WTC11 (cell line): Measurements from ENCODE around the gene CAST. TPM values are rescaled to one million over a fixed set of nuclear protein-coding genes. Genes with fewer than 3 reads are reported as not detected.
A peak's percentile ranks its signal among the peaks of the same experiment; 100 is the strongest.

Experiments used
- ATAC-seq: fragments of 200-7000 bp; cut with Tn5 transposase; 2 replicates; pipeline ENCODE4 v1.10.0; 2021; ENCODE audit warnings: mild to moderate bottlenecking, moderate library complexity
- CTCF ChIA-PET: fragments of 300-600 bp; sonication (Branson Sonifier 250); formaldehyde crosslinking; loops from one replicate; lab custom pipeline; 2021; ENCODE audit warnings: antibody characterized with exemption; lab: Charles Lee
- POLR2A ChIA-PET: fragments of 350-600 bp; sonication (Branson Sonifier 250); formaldehyde crosslinking; loops from one replicate; lab custom pipeline; 2021; ENCODE audit warnings: antibody characterized with exemption; lab: Charles Lee
- DNase-seq: peaks from one replicate; pipeline ENCODE4 v3.0.0; 2021; ENCODE audit warnings: low spot score
- H3K27ac Mint-ChIP-seq: 2 replicates; pipeline ENCODE4 v1.8.0; 2021; ENCODE audit warnings: mixed read lengths
- H3K27me3 Mint-ChIP-seq: 2 replicates; pipeline ENCODE4 v1.8.0; 2021; ENCODE audit warnings: low read depth, mild to moderate bottlenecking, moderate library complexity, mixed read lengths
- H3K36me3 Mint-ChIP-seq: 2 replicates; pipeline ENCODE4 v1.8.0; 2021; ENCODE audit warnings: mixed read lengths
- H3K4me1 Mint-ChIP-seq: 2 replicates; pipeline ENCODE4 v1.8.0; 2022; ENCODE audit warnings: mixed read lengths
- H3K4me3 Mint-ChIP-seq: 2 replicates; pipeline ENCODE4 v1.8.0; 2021; ENCODE audit warnings: mild to moderate bottlenecking, moderate library complexity, mixed read lengths
- H3K9me3 Mint-ChIP-seq: 2 replicates; pipeline ENCODE4 v1.8.0; 2021; ENCODE audit warnings: mixed read lengths
- ATF2 ChIP-seq: sonication (generic); formaldehyde crosslinking; IDR thresholded peaks from 2 replicates; pipeline ENCODE4 v1.8.1; 2022; ENCODE audit warnings: low read depth, missing genetic modification reagents, borderline replicate concordance
- ESRRA ChIP-seq: sonication (generic); formaldehyde crosslinking; IDR thresholded peaks from 2 replicates; pipeline ENCODE4 v1.8.1; 2022; ENCODE audit warnings: mild to moderate bottlenecking, missing genetic modification reagents, borderline replicate concordance
- FOXJ3 ChIP-seq: sonication (generic); formaldehyde crosslinking; IDR thresholded peaks from 2 replicates; pipeline ENCODE4 v1.9.0; 2021; ENCODE audit warnings: missing genetic modification reagents, mild to moderate bottlenecking, borderline replicate concordance
- FOXP4 ChIP-seq: sonication (generic); formaldehyde crosslinking; IDR thresholded peaks from 2 replicates; pipeline ENCODE4 v1.8.0; 2022; ENCODE audit warnings: mild to moderate bottlenecking, missing genetic modification reagents
- IRF2 ChIP-seq: sonication (generic); formaldehyde crosslinking; IDR thresholded peaks from 2 replicates; pipeline ENCODE4 v1.8.0; 2022; ENCODE audit warnings: low read depth, missing genetic modification reagents, borderline replicate concordance
- JAZF1 ChIP-seq: fragments of 250-450 bp; sonication (Bioruptor Pico); IDR thresholded peaks from 2 replicates; pipeline ENCODE4 v1.9.0; 2021; ENCODE audit warnings: moderate library complexity, mild to moderate bottlenecking, inconsistent platforms
- JUN ChIP-seq: sonication (generic); formaldehyde crosslinking; IDR thresholded peaks from 2 replicates; pipeline ENCODE4 v1.8.0; 2023; ENCODE audit warnings: mild to moderate bottlenecking, missing genetic modification reagents
- NFE2L1 ChIP-seq: sonication (generic); formaldehyde crosslinking; IDR thresholded peaks from 2 replicates; pipeline ENCODE4 v1.8.1; 2023; ENCODE audit warnings: missing genetic modification reagents
- NR2C2 ChIP-seq: sonication (generic); formaldehyde crosslinking; IDR thresholded peaks from 2 replicates; pipeline ENCODE4 v1.8.0; 2022; ENCODE audit warnings: mild to moderate bottlenecking, missing genetic modification reagents
- RELA ChIP-seq: sonication (generic); formaldehyde crosslinking; IDR thresholded peaks from 2 replicates; pipeline ENCODE4 v1.8.1; 2022; ENCODE audit warnings: missing genetic modification reagents, mild to moderate bottlenecking, borderline replicate concordance
- RORB ChIP-seq: fragments of 250-450 bp; sonication (Bioruptor Pico); IDR thresholded peaks from 2 replicates; pipeline ENCODE4 v1.9.0; 2021; ENCODE audit warnings: mild to moderate bottlenecking
- SOX15 ChIP-seq: fragments of 250-450 bp; sonication (Bioruptor Pico); IDR thresholded peaks from 2 replicates; pipeline ENCODE4 v1.9.0; 2021; ENCODE audit warnings: mild to moderate bottlenecking
- SP1 ChIP-seq: sonication (generic); formaldehyde crosslinking; conservative IDR thresholded peaks from 2 replicates; pipeline ENCODE4 v1.8.1; 2022; ENCODE audit warnings: missing genetic modification reagents
- TP53 ChIP-seq: sonication (generic); formaldehyde crosslinking; IDR thresholded peaks from 2 replicates; pipeline ENCODE4 v1.8.1; 2023; ENCODE audit warnings: mild to moderate bottlenecking, missing genetic modification reagents
- USF1 ChIP-seq: sonication (generic); formaldehyde crosslinking; IDR thresholded peaks from 2 replicates; pipeline ENCODE4 v1.8.0; 2022; ENCODE audit warnings: mild to moderate bottlenecking, missing genetic modification reagents
- ZBTB21 ChIP-seq: sonication (generic); formaldehyde crosslinking; IDR thresholded peaks from 2 replicates; pipeline ENCODE4 v1.8.1; 2023; ENCODE audit warnings: mild to moderate bottlenecking, missing genetic modification reagents, borderline replicate concordance
- ZNF138 ChIP-seq: sonication (generic); formaldehyde crosslinking; conservative IDR thresholded peaks from 2 replicates; pipeline ENCODE4 v1.8.1; 2022; ENCODE audit warnings: mild to moderate bottlenecking, moderate library complexity, missing genetic modification reagents
- ZNF219 ChIP-seq: sonication (generic); formaldehyde crosslinking; IDR thresholded peaks from 2 replicates; pipeline ENCODE4 v1.8.0; 2023; ENCODE audit warnings: missing genetic modification reagents, mild to moderate bottlenecking, borderline replicate concordance
- ZNF396 ChIP-seq: fragments of 250-450 bp; sonication (Bioruptor Pico); IDR thresholded peaks from 2 replicates; pipeline ENCODE4 v1.8.0; 2021; ENCODE audit warnings: mild to moderate bottlenecking, moderate library complexity, borderline replicate concordance
- total RNA-seq: library from RNA; stranded (reverse); gene quantifications from 3 replicates; pipeline ENCODE4 v1.2.3, GENCODE V29; 2021
- TF ChIP-seq, protein P1 (sequence below): sonication (generic); formaldehyde crosslinking; IDR thresholded peaks from 2 replicates; pipeline ENCODE4 v1.8.1; 2023; ENCODE audit warnings: mild to moderate bottlenecking, missing genetic modification reagents
- TF ChIP-seq, protein P2 (sequence below): sonication (generic); formaldehyde crosslinking; IDR thresholded peaks from 2 replicates; pipeline ENCODE4 v1.8.1; 2023; ENCODE audit warnings: mild to moderate bottlenecking, missing genetic modification reagents
- TF ChIP-seq, protein P3 (sequence below): sonication (generic); formaldehyde crosslinking; IDR thresholded peaks from 2 replicates; pipeline ENCODE4 v1.8.1; 2023; ENCODE audit warnings: mild to moderate bottlenecking, moderate library complexity, missing genetic modification reagents
- TF ChIP-seq, protein P4 (sequence below): fragments of 250-450 bp; sonication (Bioruptor Pico); IDR thresholded peaks from 2 replicates; pipeline ENCODE4 v2.1.2; 2022; ENCODE audit warnings: mild to moderate bottlenecking, moderate library complexity
- TF ChIP-seq, protein P5 (sequence below): fragments of 250-450 bp; sonication (Bioruptor Pico); IDR thresholded peaks from 2 replicates; pipeline ENCODE4 v1.9.0; 2021; ENCODE audit warnings: mild to moderate bottlenecking

CAST gene
- total RNA-seq, 1 experiment from 2014 or later, result 40.0 TPM

GRCh38 chr5:96718635-96719077, 56.5 kb downstream of the CAST start:
- no peaks in the 10 kb centered on the region for H3K36me3 Mint-ChIP-seq
- CTCF ChIA-PET, result no interaction called here
- TF ChIP-seq, protein P1, sequence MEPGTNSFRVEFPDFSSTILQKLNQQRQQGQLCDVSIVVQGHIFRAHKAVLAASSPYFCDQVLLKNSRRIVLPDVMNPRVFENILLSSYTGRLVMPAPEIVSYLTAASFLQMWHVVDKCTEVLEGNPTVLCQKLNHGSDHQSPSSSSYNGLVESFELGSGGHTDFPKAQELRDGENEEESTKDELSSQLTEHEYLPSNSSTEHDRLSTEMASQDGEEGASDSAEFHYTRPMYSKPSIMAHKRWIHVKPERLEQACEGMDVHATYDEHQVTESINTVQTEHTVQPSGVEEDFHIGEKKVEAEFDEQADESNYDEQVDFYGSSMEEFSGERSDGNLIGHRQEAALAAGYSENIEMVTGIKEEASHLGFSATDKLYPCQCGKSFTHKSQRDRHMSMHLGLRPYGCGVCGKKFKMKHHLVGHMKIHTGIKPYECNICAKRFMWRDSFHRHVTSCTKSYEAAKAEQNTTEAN (CRISPR knock-in tag), result no peak
- TF ChIP-seq RELA (CRISPR knock-in tag), result no peak
- TF ChIP-seq ZNF396 (CRISPR knock-in tag), result no peak
- TF ChIP-seq JUN (CRISPR knock-in tag), result no peak
- TF ChIP-seq, protein P2, sequence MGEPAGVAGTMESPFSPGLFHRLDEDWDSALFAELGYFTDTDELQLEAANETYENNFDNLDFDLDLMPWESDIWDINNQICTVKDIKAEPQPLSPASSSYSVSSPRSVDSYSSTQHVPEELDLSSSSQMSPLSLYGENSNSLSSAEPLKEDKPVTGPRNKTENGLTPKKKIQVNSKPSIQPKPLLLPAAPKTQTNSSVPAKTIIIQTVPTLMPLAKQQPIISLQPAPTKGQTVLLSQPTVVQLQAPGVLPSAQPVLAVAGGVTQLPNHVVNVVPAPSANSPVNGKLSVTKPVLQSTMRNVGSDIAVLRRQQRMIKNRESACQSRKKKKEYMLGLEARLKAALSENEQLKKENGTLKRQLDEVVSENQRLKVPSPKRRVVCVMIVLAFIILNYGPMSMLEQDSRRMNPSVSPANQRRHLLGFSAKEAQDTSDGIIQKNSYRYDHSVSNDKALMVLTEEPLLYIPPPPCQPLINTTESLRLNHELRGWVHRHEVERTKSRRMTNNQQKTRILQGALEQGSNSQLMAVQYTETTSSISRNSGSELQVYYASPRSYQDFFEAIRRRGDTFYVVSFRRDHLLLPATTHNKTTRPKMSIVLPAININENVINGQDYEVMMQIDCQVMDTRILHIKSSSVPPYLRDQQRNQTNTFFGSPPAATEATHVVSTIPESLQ, result no peak
- TF ChIP-seq, protein P3, sequence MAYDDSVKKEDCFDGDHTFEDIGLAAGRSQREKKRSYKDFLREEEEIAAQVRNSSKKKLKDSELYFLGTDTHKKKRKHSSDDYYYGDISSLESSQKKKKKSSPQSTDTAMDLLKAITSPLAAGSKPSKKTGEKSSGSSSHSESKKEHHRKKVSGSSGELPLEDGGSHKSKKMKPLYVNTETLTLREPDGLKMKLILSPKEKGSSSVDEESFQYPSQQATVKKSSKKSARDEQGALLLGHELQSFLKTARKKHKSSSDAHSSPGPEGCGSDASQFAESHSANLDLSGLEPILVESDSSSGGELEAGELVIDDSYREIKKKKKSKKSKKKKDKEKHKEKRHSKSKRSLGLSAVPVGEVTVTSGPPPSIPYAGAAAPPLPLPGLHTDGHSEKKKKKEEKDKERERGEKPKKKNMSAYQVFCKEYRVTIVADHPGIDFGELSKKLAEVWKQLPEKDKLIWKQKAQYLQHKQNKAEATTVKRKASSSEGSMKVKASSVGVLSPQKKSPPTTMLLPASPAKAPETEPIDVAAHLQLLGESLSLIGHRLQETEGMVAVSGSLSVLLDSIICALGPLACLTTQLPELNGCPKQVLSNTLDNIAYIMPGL, result no peak
- no peak for TF ChIP-seq TP53 (CRISPR knock-in tag)
- no peak for TF ChIP-seq ESRRA
- no peak for TF ChIP-seq SOX15
- TF ChIP-seq JAZF1 (CRISPR knock-in tag), result no peak
- TF ChIP-seq NR2C2 (CRISPR knock-in tag), result no peak
- TF ChIP-seq USF1, result no peak
- no peak for TF ChIP-seq ATF2 (CRISPR knock-in tag)
- H3K9me3 Mint-ChIP-seq, result no peaks in the 10 kb centered on the region
- DNase-seq (no peak), ATAC-seq (peak; percentile 32; the same call in 1 of the 2 replicates)
- POLR2A ChIA-PET, result no interaction called here
- H3K4me3 Mint-ChIP-seq, result no peak overlapping the region
- H3K27me3 Mint-ChIP-seq, result peaks cover 12% of the 10 kb centered on the region
- no peak overlapping the region for H3K27ac Mint-ChIP-seq
- H3K4me1 Mint-ChIP-seq, result peaks cover 14% of the 10 kb centered on the region

DNA sequence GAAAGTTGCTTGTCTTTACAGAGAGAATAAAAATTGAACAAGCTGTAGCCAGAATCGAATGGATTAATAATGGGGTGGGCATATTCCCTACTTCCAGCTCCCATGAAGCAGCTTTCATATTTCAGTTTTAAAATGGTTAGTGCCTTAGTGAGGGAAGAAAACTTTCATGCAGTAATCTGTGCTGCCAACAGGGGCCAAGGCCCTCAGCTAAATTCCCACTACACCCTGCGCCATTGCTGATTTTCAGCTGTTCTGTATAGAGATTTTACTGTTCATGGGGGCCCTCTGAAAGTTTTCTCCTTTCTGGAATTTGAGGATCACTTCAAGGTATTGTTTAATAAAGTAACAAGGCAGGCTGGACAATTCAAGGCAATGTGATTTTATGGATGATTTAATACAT, 58.2 kb downstream of the CAST start:
- H3K9me3 Mint-ChIP-seq, result no peaks in the 10 kb centered on the region
- peaks cover 9% of the 10 kb centered on the region for H3K4me1 Mint-ChIP-seq
- no peaks in the 10 kb centered on the region for H3K36me3 Mint-ChIP-seq
- ATAC-seq, result peak; percentile 73
- no peak overlapping the region for H3K27ac Mint-ChIP-seq
- H3K27me3 Mint-ChIP-seq, result peaks cover 12% of the 10 kb centered on the region
- ChIA-PET POLR2A (no interaction called here), CTCF (interaction anchor here (0.8 to 1.4 kb wide), 6 partner anchors 9 to 106 kb away, joined by 3 to 5 read pairs (median 3); no protein-coding TSS in a partner anchor)
- no peak for DNase-seq
- no peak overlapping the region for H3K4me3 Mint-ChIP-seq
- TF ChIP-seq ZBTB21 (CRISPR knock-in tag) (no peak), ZNF219 (no peak), ZNF138 (CRISPR knock-in tag) (no peak), FOXJ3 (CRISPR knock-in tag) (no peak), FOXP4 (CRISPR knock-in tag) (no peak), RORB (CRISPR knock-in tag) (no peak), NFE2L1 (CRISPR knock-in tag) (no peak), SP1 (no peak), IRF2 (no peak)
- TF ChIP-seq, protein P4, sequence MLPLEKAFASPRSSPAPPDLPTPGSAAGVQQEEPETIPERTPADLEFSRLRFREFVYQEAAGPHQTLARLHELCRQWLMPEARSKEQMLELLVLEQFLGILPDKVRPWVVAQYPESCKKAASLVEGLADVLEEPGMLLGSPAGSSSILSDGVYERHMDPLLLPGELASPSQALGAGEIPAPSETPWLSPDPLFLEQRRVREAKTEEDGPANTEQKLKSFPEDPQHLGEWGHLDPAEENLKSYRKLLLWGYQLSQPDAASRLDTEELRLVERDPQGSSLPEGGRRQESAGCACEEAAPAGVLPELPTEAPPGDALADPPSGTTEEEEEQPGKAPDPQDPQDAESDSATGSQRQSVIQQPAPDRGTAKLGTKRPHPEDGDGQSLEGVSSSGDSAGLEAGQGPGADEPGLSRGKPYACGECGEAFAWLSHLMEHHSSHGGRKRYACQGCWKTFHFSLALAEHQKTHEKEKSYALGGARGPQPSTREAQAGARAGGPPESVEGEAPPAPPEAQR (CRISPR knock-in tag), result no peak
- TF ChIP-seq, protein P3, result no peak
- TF ChIP-seq, protein P5, sequence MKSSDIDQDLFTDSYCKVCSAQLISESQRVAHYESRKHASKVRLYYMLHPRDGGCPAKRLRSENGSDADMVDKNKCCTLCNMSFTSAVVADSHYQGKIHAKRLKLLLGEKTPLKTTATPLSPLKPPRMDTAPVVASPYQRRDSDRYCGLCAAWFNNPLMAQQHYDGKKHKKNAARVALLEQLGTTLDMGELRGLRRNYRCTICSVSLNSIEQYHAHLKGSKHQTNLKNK (CRISPR knock-in tag), result no peak
